OCI-LY1 (cell line): ENCODE data around the gene RNF227.

Experiments
- H2AFZ ChIP-seq: fragments of 200-600 bp; sonication (generic), shearing (Covaris generic); 2 replicates; pipeline ENCODE4 v1.6.0; 2014; ENCODE audit warnings: antibody characterized with exemption, mild to moderate bottlenecking, low read length
- H3F3A ChIP-seq: fragments of 200-600 bp; sonication (generic), shearing (Covaris generic); 2 replicates; pipeline ENCODE4 v1.6.0; 2014; ENCODE audit warnings: mild to moderate bottlenecking, antibody characterized with exemption, low read length, moderate library complexity; ENCODE audit not compliant: insufficient read depth
- H3K27ac ChIP-seq: fragments of 200-600 bp; sonication (generic); 2 replicates; pipeline ENCODE4 v1.5.1; 2014; ENCODE audit warnings: low read length, mixed run types, mild to moderate bottlenecking, low read depth; ENCODE audit not compliant: poor library complexity, severe bottlenecking
- H3K27me3 ChIP-seq: fragments of 200-600 bp; sonication (generic); 2 replicates; pipeline ENCODE4 v1.6.0; 2014; ENCODE audit warnings: antibody characterized with exemption, mild to moderate bottlenecking, low read length, moderate library complexity; ENCODE audit not compliant: insufficient read depth
- H3K36me3 ChIP-seq: fragments of 200-600 bp; sonication (generic); 2 replicates; pipeline ENCODE4 v1.6.1; 2014; ENCODE audit warnings: mild to moderate bottlenecking, antibody characterized with exemption, low read length, moderate library complexity, mixed read lengths; ENCODE audit not compliant: insufficient read depth
- H3K4me1 ChIP-seq: fragments of 200-600 bp; sonication (generic); 2 replicates; pipeline ENCODE4 v1.5.1; 2014; ENCODE audit warnings: mild to moderate bottlenecking, low read length, moderate library complexity; ENCODE audit not compliant: insufficient read depth, severe bottlenecking
- H3K4me2 ChIP-seq: fragments of 200-600 bp; sonication (generic), shearing (Covaris generic); 2 replicates; pipeline ENCODE4 v1.6.1; 2014; ENCODE audit warnings: low read length
- H3K4me3 ChIP-seq: fragments of 200-600 bp; sonication (generic); 2 replicates; pipeline ENCODE4 v1.5.1; 2014; ENCODE audit warnings: low read length, low read depth, mild to moderate bottlenecking, mixed read lengths; ENCODE audit not compliant: poor library complexity, severe bottlenecking
- H3K79me2 ChIP-seq: fragments of 200-600 bp; shearing (Covaris generic); 2 replicates; pipeline ENCODE4 v1.6.1; 2016; ENCODE audit warnings: mixed run types, low read length, mixed read lengths; ENCODE audit not compliant: insufficient read depth
- H3K9ac ChIP-seq: fragments of 200-600 bp; sonication (generic), shearing (Covaris generic); 2 replicates; pipeline ENCODE4 v1.6.1; 2014; ENCODE audit warnings: mild to moderate bottlenecking, low read length, mixed read lengths
- H3K9me2 ChIP-seq: fragments of 200-600 bp; sonication (generic), shearing (Covaris generic); 2 replicates; pipeline ENCODE4 v1.6.1; 2014; ENCODE audit warnings: low read depth, mild to moderate bottlenecking, low read length, mixed read lengths
- H3K9me3 ChIP-seq: fragments of 200-600 bp; shearing (Covaris generic); 2 replicates; pipeline ENCODE4 v1.6.1; 2014; ENCODE audit warnings: low read length, mixed read lengths
- H4K20me1 ChIP-seq: fragments of 200-600 bp; sonication (generic), shearing (Covaris generic); 2 replicates; pipeline ENCODE4 v1.6.0; 2016; ENCODE audit warnings: mild to moderate bottlenecking, low read length; ENCODE audit not compliant: insufficient read depth
- EZH2 ChIP-seq: fragments of 200-600 bp; sonication (generic), shearing (Covaris generic); IDR thresholded peaks from 2 replicates; pipeline ENCODE4 v1.8.0; 2017; ENCODE audit warnings: borderline replicate concordance, mixed run types, mild to moderate bottlenecking, antibody characterized with exemption, low read length, moderate library complexity, mixed read lengths
- TF ChIP-seq, protein P1 (sequence below): fragments of 200-600 bp; sonication (generic), shearing (Covaris generic); IDR thresholded peaks from 2 replicates; pipeline ENCODE4 v1.5.1; 2017; ENCODE audit warnings: mild to moderate bottlenecking, antibody characterized with exemption, low read length, moderate library complexity, mixed read lengths

RNF227 gene

DNA sequence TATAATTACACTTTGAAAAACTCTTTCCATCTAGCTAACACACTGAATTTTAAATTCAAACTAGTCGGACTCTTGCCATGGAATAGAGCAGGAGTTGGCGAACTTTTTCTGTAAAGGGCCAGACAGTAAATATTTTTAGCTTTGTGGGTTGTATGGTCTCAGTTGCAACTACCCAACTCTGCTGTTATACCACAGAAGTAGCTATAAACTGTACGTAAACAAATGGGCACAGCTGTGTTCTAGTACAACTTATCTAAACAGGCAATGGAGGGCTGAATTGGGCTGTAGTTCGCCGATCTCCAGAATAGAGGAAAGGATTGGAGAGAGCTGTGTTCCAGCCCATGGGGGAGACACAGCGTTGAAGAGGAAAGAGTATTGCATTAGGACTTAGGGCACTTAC, 24.7 kb upstream of the RNF227 start:
- Histone ChIP-seq H3K27ac (no peak overlapping the region), H3K4me3 (no peak overlapping the region), H3K9me2 (no peaks in the 10 kb centered on the region), H3K9ac (no peak overlapping the region), H3K79me2 (no peaks in the 10 kb centered on the region), H3K4me2 (no peak overlapping the region), H2AFZ (no peak overlapping the region), H4K20me1 (no peaks in the 10 kb centered on the region), H3K27me3 (no peaks in the 10 kb centered on the region), H3K9me3 (no peaks in the 10 kb centered on the region), H3K4me1 (no peaks in the 10 kb centered on the region), H3K36me3 (peaks cover 85% of the 10 kb centered on the region), H3F3A (no peaks in the 10 kb centered on the region)
- TF ChIP-seq EZH2: no peak
- TF ChIP-seq, protein P1, sequence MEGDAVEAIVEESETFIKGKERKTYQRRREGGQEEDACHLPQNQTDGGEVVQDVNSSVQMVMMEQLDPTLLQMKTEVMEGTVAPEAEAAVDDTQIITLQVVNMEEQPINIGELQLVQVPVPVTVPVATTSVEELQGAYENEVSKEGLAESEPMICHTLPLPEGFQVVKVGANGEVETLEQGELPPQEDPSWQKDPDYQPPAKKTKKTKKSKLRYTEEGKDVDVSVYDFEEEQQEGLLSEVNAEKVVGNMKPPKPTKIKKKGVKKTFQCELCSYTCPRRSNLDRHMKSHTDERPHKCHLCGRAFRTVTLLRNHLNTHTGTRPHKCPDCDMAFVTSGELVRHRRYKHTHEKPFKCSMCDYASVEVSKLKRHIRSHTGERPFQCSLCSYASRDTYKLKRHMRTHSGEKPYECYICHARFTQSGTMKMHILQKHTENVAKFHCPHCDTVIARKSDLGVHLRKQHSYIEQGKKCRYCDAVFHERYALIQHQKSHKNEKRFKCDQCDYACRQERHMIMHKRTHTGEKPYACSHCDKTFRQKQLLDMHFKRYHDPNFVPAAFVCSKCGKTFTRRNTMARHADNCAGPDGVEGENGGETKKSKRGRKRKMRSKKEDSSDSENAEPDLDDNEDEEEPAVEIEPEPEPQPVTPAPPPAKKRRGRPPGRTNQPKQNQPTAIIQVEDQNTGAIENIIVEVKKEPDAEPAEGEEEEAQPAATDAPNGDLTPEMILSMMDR: no peak

DNA sequence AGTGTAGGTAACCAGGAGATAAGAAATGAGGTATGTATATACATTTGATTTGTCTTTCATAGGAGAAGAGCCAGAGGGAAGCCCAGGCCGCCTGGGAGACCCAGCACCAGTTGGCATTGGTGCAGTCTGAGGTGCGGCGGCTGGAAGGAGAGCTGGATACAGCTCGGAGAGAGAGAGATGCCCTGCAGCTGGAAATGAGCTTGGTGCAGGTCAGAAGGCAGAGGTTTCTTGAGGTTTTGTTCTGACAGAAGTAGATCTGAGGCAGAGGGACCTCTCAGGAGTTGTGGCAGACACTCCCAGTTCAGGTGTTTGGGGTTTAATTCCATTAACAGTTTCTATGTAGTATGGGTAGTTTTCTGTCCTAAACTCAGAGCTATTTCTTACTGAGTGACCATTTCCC, 23.9 kb upstream of the RNF227 start:
- Histone ChIP-seq H3K4me3 (no peak overlapping the region), H3K4me2 (no peak overlapping the region), H3K9ac (no peak overlapping the region), H3K79me2 (no peaks in the 10 kb centered on the region), H3K27ac (no peak overlapping the region), H4K20me1 (no peaks in the 10 kb centered on the region), H3K36me3 (peaks cover 85% of the 10 kb centered on the region), H3K4me1 (no peaks in the 10 kb centered on the region), H3K9me3 (no peaks in the 10 kb centered on the region), H3K27me3 (no peaks in the 10 kb centered on the region), H3K9me2 (no peaks in the 10 kb centered on the region), H2AFZ (no peak overlapping the region), H3F3A (no peaks in the 10 kb centered on the region)
- TF ChIP-seq EZH2: no peak
- TF ChIP-seq, protein P1: no peak

DNA sequence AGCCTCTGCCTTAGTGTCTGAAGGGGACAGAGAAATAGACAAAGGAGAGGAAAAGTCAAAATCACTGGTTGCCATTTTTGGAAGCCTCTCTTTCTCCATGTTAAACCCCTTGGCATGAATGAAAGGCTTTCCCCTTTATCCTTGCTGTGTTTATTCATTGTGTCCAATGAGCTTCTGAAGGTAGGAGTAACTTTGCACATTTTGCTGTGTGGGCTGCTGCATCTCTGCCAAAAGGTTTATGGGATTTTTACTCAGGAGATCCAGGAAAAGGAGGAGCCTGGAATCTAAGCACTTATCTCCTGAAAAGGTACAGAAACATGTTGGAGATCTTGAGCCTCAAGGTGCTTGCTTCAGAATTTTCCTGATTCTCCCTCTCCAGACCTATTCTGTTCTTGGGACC, 19.8 kb upstream of the RNF227 start:
- no peak overlapping the region for H2AFZ ChIP-seq
- no peak overlapping the region for H3K4me2 ChIP-seq
- H3K36me3 ChIP-seq: peaks cover 51% of the 10 kb centered on the region

DNA sequence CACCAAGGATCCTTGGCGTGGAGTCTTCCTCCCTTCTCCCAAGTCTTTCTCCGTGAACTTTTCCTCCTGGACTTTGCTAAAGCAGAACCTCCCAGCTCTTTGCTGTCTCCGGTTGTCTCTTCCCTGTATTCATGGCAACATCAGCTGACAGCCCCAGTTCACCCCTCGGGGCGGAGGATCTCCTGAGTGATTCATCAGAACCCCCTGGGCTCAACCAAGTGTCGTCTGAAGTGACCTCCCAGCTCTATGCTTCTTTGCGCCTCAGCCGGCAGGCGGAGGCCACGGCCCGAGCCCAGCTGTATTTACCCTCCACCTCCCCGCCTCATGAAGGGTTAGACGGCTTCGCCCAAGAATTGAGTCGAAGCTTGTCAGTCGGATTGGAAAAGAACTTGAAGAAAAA, 16.9 kb upstream of the RNF227 start:
- H3K27ac ChIP-seq: peak overlapping the region; percentile 51
- H3K4me3 ChIP-seq: peak overlapping the region; percentile 76

More for the DNA sequence above, 19.8 kb upstream of the RNF227 start:
- H3K79me2 ChIP-seq: 0 out of 2 replicates have a peak, but pooled peaks cover 4% of the 10 kb centered on the region
- H3K4me1 ChIP-seq: peaks cover 28% of the 10 kb centered on the region
- no peak for TF ChIP-seq EZH2
- H3K9ac ChIP-seq: no peak overlapping the region
- no peaks in the 10 kb centered on the region for H4K20me1 ChIP-seq
- no peak overlapping the region for H3K4me3 ChIP-seq
- no peaks in the 10 kb centered on the region for H3K9me2 ChIP-seq
- no peaks in the 10 kb centered on the region for H3F3A ChIP-seq
- H3K27me3 ChIP-seq: no peaks in the 10 kb centered on the region
- no peaks in the 10 kb centered on the region for H3K9me3 ChIP-seq
- no peak overlapping the region for H3K27ac ChIP-seq

More for the DNA sequence above, 16.9 kb upstream of the RNF227 start:
- Histone ChIP-seq H3K4me2 (peak overlapping the region; percentile 95), H3K79me2 (0 out of 2 replicates have a peak, but pooled peaks cover 4% of the 10 kb centered on the region), H3K27me3 (no peaks in the 10 kb centered on the region), H3K4me1 (peaks cover 51% of the 10 kb centered on the region), H3K36me3 (peaks cover 32% of the 10 kb centered on the region), H4K20me1 (no peaks in the 10 kb centered on the region), H3K9ac (peak overlapping the region; percentile 71), H2AFZ (no peak overlapping the region), H3F3A (no peaks in the 10 kb centered on the region), H3K9me3 (no peaks in the 10 kb centered on the region), H3K9me2 (no peaks in the 10 kb centered on the region)
- TF ChIP-seq, protein P1: peak; percentile 6; the same call in 1 of the 2 replicates
- TF ChIP-seq EZH2: no peak
